Thoracic aorta (tissue), 2 donors: ENCODE results near the gene PCGF5. TPM values are rescaled to one million over a fixed set of nuclear protein-coding genes. Genes with fewer than 3 reads are reported as not detected.

ENCODE experiments used
- ATAC-seq: fragments of 150-250 bp; one replicate; pipeline ENCODE4 v1.8.0; 2017; ENCODE audit warnings: low read depth; ENCODE audit not compliant: insufficient number of reproducible peaks, low FRiP score
- DNase-seq: peaks from one replicate; pipeline ENCODE4 v3.0.0-alpha.2; 2020; ENCODE audit warnings: low spot score
- H3K27ac ChIP-seq, 2 donors: fragments of 200-600 bp; sonication (generic); 1 replicate in 1 of 2; 2 replicates in 1 of 2; pipeline ENCODE4 v1.5.1; 2016; ENCODE audit warnings: mild to moderate bottlenecking in 2 of 2, moderate library complexity in 2 of 2
- H3K27me3 ChIP-seq: fragments of 200-600 bp; sonication (generic); replicated peaks from 2 replicates; pipeline ENCODE4 v1.6.0; 2016; ENCODE audit warnings: mild to moderate bottlenecking; ENCODE audit not compliant: insufficient read depth
- H3K36me3 ChIP-seq: fragments of 200-600 bp; sonication (generic); one replicate; pipeline ENCODE4 v1.5.1; 2016
- H3K4me1 ChIP-seq, 2 donors: fragments of 200-600 bp; sonication (generic); 1 replicate in 1 of 2; 2 replicates in 1 of 2; pipeline versions ENCODE4 v1.5.1 to v1.6.0; 2016; ENCODE audit warnings: low read depth in 2 of 2, mild to moderate bottlenecking in 1 of 2; ENCODE audit not compliant: control insufficient read depth in 1 of 2
- H3K4me3 ChIP-seq: fragments of 200-600 bp; sonication (generic); 2 replicates; pipeline ENCODE4 v1.5.1; 2016; ENCODE audit warnings: mild to moderate bottlenecking
- H3K9me3 ChIP-seq: fragments of 200-600 bp; sonication (generic); 2 replicates; pipeline ENCODE4 v1.5.1; 2016
- CTCF ChIP-seq: fragments of 200-600 bp; sonication (generic); IDR thresholded peaks from one replicate; pipeline ENCODE4 v1.5.1; 2019; ENCODE audit warnings: antibody characterized with exemption
- total RNA-seq, 2 donors: library from RNA; depleted of rRNA; stranded (reverse); fragments of >200 nt; gene quantifications; one replicate each; pipeline versions ENCODE4 v1.1.0 to v1.2.3, GENCODE V29; 2016

PCGF5 gene
- total RNA-seq, 2 donors from 2014 or later: 111 to 175 TPM

- ATAC-seq (no peak), DNase-seq (no peak)
- Histone ChIP-seq H3K27me3 (no peaks in the 10 kb centered on the region), H3K4me3 (peak overlapping the region; percentile 96), H3K36me3 (no peaks in the 10 kb centered on the region), H3K27ac (peak overlapping the region; percentile 41 to 58), H3K9me3 (no peaks in the 10 kb centered on the region), H3K4me1 (peaks cover 21 to 44% of the 10 kb centered on the region in 2 donors)
- TF ChIP-seq CTCF: no peak
Observed at GRCh38 chr10:91219371-91220193, 881 bp upstream of the PCGF5 start.

- Histone ChIP-seq H3K4me1 (peaks cover 29 to 55% of the 10 kb centered on the region in 2 donors), H3K27me3 (no peaks in the 10 kb centered on the region), H3K36me3 (no peaks in the 10 kb centered on the region), H3K4me3 (peak overlapping the region; percentile 96), H3K9me3 (no peaks in the 10 kb centered on the region), H3K27ac (peak overlapping the region; percentile 89 to 94)
- no peak for TF ChIP-seq CTCF
- no peak for DNase-seq
- ATAC-seq: peak; percentile 7
Observed at GRCh38 chr10:91220954-91221675, 652 bp downstream of the PCGF5 start.

GRCh38 chr10:91226093-91226492 is 5.6 kb downstream of the PCGF5 start:
- no peaks in the 10 kb centered on the region for H3K27me3 ChIP-seq
- no peak for TF ChIP-seq CTCF
- H3K9me3 ChIP-seq: no peaks in the 10 kb centered on the region
- H3K36me3 ChIP-seq: no peaks in the 10 kb centered on the region
- DNase-seq (no peak), ATAC-seq (no peak)
- no peak overlapping the region for H3K27ac ChIP-seq
- H3K4me1 ChIP-seq: peaks cover 57 to 84% of the 10 kb centered on the region in 2 donors
- no peak overlapping the region for H3K4me3 ChIP-seq

- Histone ChIP-seq H3K4me3 (no peak overlapping the region), H3K27ac (no peak overlapping the region), H3K27me3 (no peaks in the 10 kb centered on the region), H3K4me1 (peaks cover 46 to 76% of the 10 kb centered on the region in 2 donors), H3K36me3 (no peaks in the 10 kb centered on the region), H3K9me3 (no peaks in the 10 kb centered on the region)
- DNase-seq: no peak
- no peak for ATAC-seq
- TF ChIP-seq CTCF: no peak
Observed at GRCh38 chr10:91227576-91227975, 7.1 kb downstream of the PCGF5 start.

GRCh38 chr10:91229683-91230082 is 9.2 kb downstream of the PCGF5 start:
- Histone ChIP-seq H3K27me3 (no peaks in the 10 kb centered on the region), H3K4me1 (peaks cover 50 to 58% of the 10 kb centered on the region in 2 donors), H3K4me3 (no peak overlapping the region), H3K36me3 (no peaks in the 10 kb centered on the region), H3K27ac (no peak overlapping the region), H3K9me3 (no peaks in the 10 kb centered on the region)
- no peak for TF ChIP-seq CTCF
- ATAC-seq (no peak), DNase-seq (no peak)
